Sigmoid colon (tissue), 7 donors: ENCODE results near the gene CHCHD6. TPM values are rescaled to one million over a fixed set of nuclear protein-coding genes. Genes with fewer than 3 reads are reported as not detected.

ENCODE experiments used
- DNase-seq: peaks from one replicate; pipeline ENCODE4 v3.0.0-alpha.2; 2019
- H3K27ac ChIP-seq, 4 donors: fragments of 200-600 bp; sonication (generic); one replicate each; pipeline ENCODE4 v1.5.1; 2016 to 2019; ENCODE audit warnings: mild to moderate bottlenecking in 1 of 4
- H3K27me3 ChIP-seq, 3 donors: fragments of 200-600 bp; sonication (generic); one replicate each; pipeline ENCODE4 v1.5.1; 2019; ENCODE audit warnings: mild to moderate bottlenecking in 1 of 3
- H3K36me3 ChIP-seq, 4 donors: fragments of 200-600 bp; sonication (generic); one replicate each; pipeline ENCODE4 v1.5.1; 2016 to 2019
- H3K4me1 ChIP-seq, 4 donors: fragments of 200-600 bp; sonication (generic); one replicate each; pipeline ENCODE4 v1.5.1; 2017 to 2019
- H3K4me3 ChIP-seq, 4 donors: fragments of 200-600 bp; sonication (generic); one replicate each; pipeline ENCODE4 v1.5.1; 2017 to 2019; ENCODE audit warnings: mild to moderate bottlenecking in 2 of 4, moderate library complexity in 1 of 4
- H3K9me3 ChIP-seq, 4 donors: fragments of 200-600 bp in 3 of 4; sonication (generic) in 3 of 4; one replicate each; pipeline versions ENCODE4 v1.5.1 to v1.6.1; 2013 to 2019
- CTCF ChIP-seq, 4 experiments: fragments of 450-650 bp in 3 of 4; fragments of 200-600 bp in 1 of 4; IDR thresholded peaks; one replicate each; pipeline ENCODE4 v1.5.1; 2016 to 2019; ENCODE audit warnings: antibody characterized with exemption in 4 of 4, mild to moderate bottlenecking in 3 of 4, moderate library complexity in 2 of 4
- EP300 ChIP-seq, 4 donors: sonication (generic); formaldehyde crosslinking; IDR thresholded peaks; one replicate each; pipeline ENCODE4 v1.6.1; 2017; ENCODE audit warnings: antibody characterized with exemption in 4 of 4
- POLR2A ChIP-seq, 2 donors: fragments of 450-650 bp; IDR thresholded peaks; one replicate each; pipeline ENCODE4 v1.6.1; 2016; ENCODE audit warnings: antibody characterized with exemption in 2 of 2, mild to moderate bottlenecking in 2 of 2, moderate library complexity in 2 of 2
- POLR2AphosphoS5 ChIP-seq, 4 donors: sonication (generic); formaldehyde crosslinking; IDR thresholded peaks; one replicate each; pipeline ENCODE4 v1.6.1; 2017; ENCODE audit warnings: antibody characterized with exemption in 4 of 4
- WGBS, 2 donors: extraction: QIAGEN DNeasy Blood & Tissue Kit; methylation state at CpG; one replicate each; pipeline ENCODE4 v1.1.7; 2013; 5-methylcytosine and 5-hydroxymethylcytosine counted together
- intact Hi-C: fragments of 100-400 bp; cut with DNase I; formaldehyde crosslinking; loops from one replicate; pipeline ENCODE4 v1.15.1; 2023
- polyA plus RNA-seq, 3 donors: library from polyadenylated mRNA; stranded (reverse); fragments of 200-250 nt; gene quantifications; one replicate each; pipeline ENCODE4 v1.2.3, GENCODE V29; 2013
- total RNA-seq, 4 donors: library from RNA; depleted of rRNA; stranded (reverse); fragments of >200 nt; gene quantifications; one replicate each; pipeline ENCODE4 v1.1.0, GENCODE V29; 2016
- donor health status: healthy with polysubstance abuse.
- donor health status: Bipolar disorder and iron deficiency.
- donor health status: healthy.

Gene CHCHD6
- total and polyA plus RNA-seq, 7 donors = 8.0 to 20.9 (median 14.4) TPM

GRCh38 chr3:126986001-126986400, 282.0 kb downstream of the CHCHD6 start:
- DNase-seq = no peak
- no peaks in the 10 kb centered on the region for H3K9me3 ChIP-seq
- H3K36me3 ChIP-seq = peaks cover 0 to 22% (median 7%) of the 10 kb centered on the region in 4 donors
- intact Hi-C loops = loop anchor here (10.0 kb wide), 1 partner anchor 1069 kb away; the partner anchor contains the start of gene SEC61A1
- no peaks in the 10 kb centered on the region for H3K27me3 ChIP-seq
- no peak overlapping the region for H3K4me3 ChIP-seq
- WGBS, 2 donors = 38 to 71% methylated on average over 9 of the region's 9 CpGs
- H3K4me1 ChIP-seq = peaks cover 0 to 38% (median 28%) of the 10 kb centered on the region in 4 donors
- TF ChIP-seq EP300 (IDR thresholded peaks at IDR 0.05) (no peak), POLR2A (IDR thresholded peaks at IDR 0.05) (no peak), CTCF (IDR thresholded peaks at IDR 0.05) (no peak), POLR2AphosphoS5 (IDR thresholded peaks at IDR 0.05) (no peak)
- H3K27ac ChIP-seq = no peak overlapping the region

- H3K9me3 ChIP-seq = no peaks in the 10 kb centered on the region
- H3K27me3 ChIP-seq = no peaks in the 10 kb centered on the region
- no peak for DNase-seq
- WGBS, 2 donors = 71 to 75% methylated on average over 4 of the region's 4 CpGs
- no peak overlapping the region for H3K27ac ChIP-seq
- TF ChIP-seq CTCF (IDR thresholded peaks at IDR 0.05) (no peak), POLR2A (IDR thresholded peaks at IDR 0.05) (no peak), EP300 (IDR thresholded peaks at IDR 0.05) (no peak), POLR2AphosphoS5 (IDR thresholded peaks at IDR 0.05) (no peak)
- peaks cover 0 to 30% (median 7%) of the 10 kb centered on the region in 4 donors for H3K36me3 ChIP-seq
- H3K4me3 ChIP-seq = no peak overlapping the region
- intact Hi-C loops = loop anchor here (10.0 kb wide), 1 partner anchor 1068 kb away; the partner anchor contains the start of gene SEC61A1
- H3K4me1 ChIP-seq = peaks cover 0 to 33% (median 24%) of the 10 kb centered on the region in 4 donors
Observed at GRCh38 chr3:126987129-126987528, 283.1 kb downstream of the CHCHD6 start.

GRCh38 chr3:126987596-126987995, 283.6 kb downstream of the CHCHD6 start:
- no peak overlapping the region for H3K27ac ChIP-seq
- no peaks in the 10 kb centered on the region for H3K27me3 ChIP-seq
- peaks cover 0 to 28% (median 19%) of the 10 kb centered on the region in 4 donors for H3K4me1 ChIP-seq
- intact Hi-C loops = loop anchor here (10.0 kb wide), 1 partner anchor 1067 kb away; the partner anchor contains the start of gene SEC61A1
- no peak overlapping the region for H3K4me3 ChIP-seq
- TF ChIP-seq POLR2AphosphoS5 (IDR thresholded peaks at IDR 0.05) = no peak
- no peak for TF ChIP-seq EP300 (IDR thresholded peaks at IDR 0.05)
- TF ChIP-seq POLR2A (IDR thresholded peaks at IDR 0.05) = no peak
- no peak for TF ChIP-seq CTCF (IDR thresholded peaks at IDR 0.05)
- no peaks in the 10 kb centered on the region for H3K9me3 ChIP-seq
- 87 to 91% methylated on average over 8 of the region's 8 CpGs for WGBS, 2 donors
- H3K36me3 ChIP-seq = peaks cover 0 to 30% (median 7%) of the 10 kb centered on the region in 4 donors
- no peak for DNase-seq

GRCh38 chr3:126988451-126989021, 284.5 kb downstream of the CHCHD6 start:
- no peaks in the 10 kb centered on the region for H3K27me3 ChIP-seq
- H3K9me3 ChIP-seq = no peaks in the 10 kb centered on the region
- WGBS, 2 donors = 94 to 95% methylated on average over 26 of the region's 26 CpGs
- H3K4me3 ChIP-seq = no peak overlapping the region
- H3K27ac ChIP-seq = no peak overlapping the region
- no peak for TF ChIP-seq POLR2AphosphoS5 (IDR thresholded peaks at IDR 0.05)
- no peak for TF ChIP-seq POLR2A (IDR thresholded peaks at IDR 0.05)
- TF ChIP-seq CTCF (IDR thresholded peaks at IDR 0.05) = no peak
- no peak for TF ChIP-seq EP300 (IDR thresholded peaks at IDR 0.05)
- H3K36me3 ChIP-seq = peaks cover 0 to 30% (median 7%) of the 10 kb centered on the region in 4 donors
- DNase-seq = no peak
- H3K4me1 ChIP-seq = peaks cover 0 to 29% (median 20%) of the 10 kb centered on the region in 4 donors
- intact Hi-C loops = loop anchor here (10.0 kb wide), 1 partner anchor 1066 kb away; the partner anchor contains the start of gene SEC61A1
